NB4 (cell line): ENCODE measurements around the gene E2F7.
"Not testable (repeated sequence)": the region's sequence is repeated elsewhere in the genome, so short reads cannot be mapped to it uniquely, and the experiment has no call there.

Experiments used
- MYC ChIP-seq: IDR thresholded peaks from 2 replicates; pipeline ENCODE4 v1.6.1; 2011; ENCODE audit warnings: low read depth, low read length
- POLR2A ChIP-seq: IDR thresholded peaks from 2 replicates; pipeline ENCODE4 v1.6.1; 2011; ENCODE audit warnings: mild to moderate bottlenecking; ENCODE audit not compliant: insufficient read length; ENCODE audit errors: extremely low read depth
- TF ChIP-seq, protein P1 (sequence below): IDR thresholded peaks from one replicate; pipeline ENCODE4 v1.5.1; 2012; ENCODE audit warnings: low read depth, low read length
- TF ChIP-seq, protein P2 (sequence below): IDR thresholded peaks from 2 replicates; pipeline ENCODE4 v1.6.1; 2011; ENCODE audit warnings: low read depth, low read length

DNA sequence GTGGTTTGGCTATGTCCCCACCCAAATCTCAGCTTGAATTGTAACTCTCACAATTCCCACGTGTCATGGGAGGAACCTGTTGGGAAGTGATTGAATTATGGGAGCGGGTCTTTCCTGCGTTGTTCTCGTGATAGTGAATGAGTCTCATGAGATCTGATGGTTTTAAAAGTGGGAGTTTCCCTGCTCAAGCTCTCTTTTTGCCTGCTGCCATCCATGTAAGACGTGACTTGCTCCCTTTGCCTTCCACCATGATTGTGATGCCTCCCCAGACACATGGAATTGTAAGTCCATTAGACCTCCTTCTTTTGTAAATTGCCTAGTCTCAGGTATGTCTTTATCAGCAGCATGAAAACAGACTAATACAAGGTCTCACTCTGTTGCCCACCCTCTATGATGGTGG lies 8.5 kb upstream of the E2F7 start:
- TF ChIP-seq, protein P1, sequence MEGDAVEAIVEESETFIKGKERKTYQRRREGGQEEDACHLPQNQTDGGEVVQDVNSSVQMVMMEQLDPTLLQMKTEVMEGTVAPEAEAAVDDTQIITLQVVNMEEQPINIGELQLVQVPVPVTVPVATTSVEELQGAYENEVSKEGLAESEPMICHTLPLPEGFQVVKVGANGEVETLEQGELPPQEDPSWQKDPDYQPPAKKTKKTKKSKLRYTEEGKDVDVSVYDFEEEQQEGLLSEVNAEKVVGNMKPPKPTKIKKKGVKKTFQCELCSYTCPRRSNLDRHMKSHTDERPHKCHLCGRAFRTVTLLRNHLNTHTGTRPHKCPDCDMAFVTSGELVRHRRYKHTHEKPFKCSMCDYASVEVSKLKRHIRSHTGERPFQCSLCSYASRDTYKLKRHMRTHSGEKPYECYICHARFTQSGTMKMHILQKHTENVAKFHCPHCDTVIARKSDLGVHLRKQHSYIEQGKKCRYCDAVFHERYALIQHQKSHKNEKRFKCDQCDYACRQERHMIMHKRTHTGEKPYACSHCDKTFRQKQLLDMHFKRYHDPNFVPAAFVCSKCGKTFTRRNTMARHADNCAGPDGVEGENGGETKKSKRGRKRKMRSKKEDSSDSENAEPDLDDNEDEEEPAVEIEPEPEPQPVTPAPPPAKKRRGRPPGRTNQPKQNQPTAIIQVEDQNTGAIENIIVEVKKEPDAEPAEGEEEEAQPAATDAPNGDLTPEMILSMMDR, result not testable (repeated sequence)
- TF ChIP-seq, protein P2, sequence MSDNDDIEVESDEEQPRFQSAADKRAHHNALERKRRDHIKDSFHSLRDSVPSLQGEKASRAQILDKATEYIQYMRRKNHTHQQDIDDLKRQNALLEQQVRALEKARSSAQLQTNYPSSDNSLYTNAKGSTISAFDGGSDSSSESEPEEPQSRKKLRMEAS, result not testable (repeated sequence)
- TF ChIP-seq POLR2A, MYC: not testable (repeated sequence)
